Heart left ventricle (tissue), 13 donors: Measurements from ENCODE around the gene KLK7.

Source experiments
- CTCF ChIP-seq, 12 donors: fragments of 200-600 bp; sonication (generic) in 4 of 12; IDR thresholded peaks; one replicate each; pipeline versions ENCODE4 v1.5.0 to v1.8.0; 2018 to 2022; ENCODE audit warnings: antibody characterized with exemption in 12 of 12, mild to moderate bottlenecking in 5 of 12
- POLR2A ChIP-seq, 2 donors: fragments of 450-650 bp; IDR thresholded peaks; one replicate each; pipeline ENCODE4 v1.6.1; 2017; ENCODE audit warnings: antibody characterized with exemption in 2 of 2, mild to moderate bottlenecking in 2 of 2, moderate library complexity in 2 of 2
- donor health status: ischemic (EF 13 %, LVEDD 7.1; RV severe dilation, severe dysfunction).
- donor health status: DM: no; HTN: yes; CAD: no.
- donor health status: DM: no; HTN: no; CAD: no.
- donor health status: ischemic (EF 25% LVEDD 6.9; RV normal size, moderate dysfunction).
- donor health status: ischemic (EF 25% LVEDD 5.7; RV mildly dilated, moderate dysfunction).
- donor health status: ischemic (EF 35%, LVEDD 5.7; RV mildly dilated, moderate dysfunction).
- donor health status: nonischemic (EF 11% LVEDD 7.7; RV severe dilation, severe dysfunction).
- donor health status: DM: yes; HTN: yes; CAD: no.
- donor health status: PGD.
- donor health status: ischemic (EF 29% LVEDD 5.4; RV normal size, mild dysfunction).
- donor health status: nonischemic (EF 23%, LVEDD 6.1; RV moderate dilation, normal function).

GRCh38 chr19:50981587-50982146, 2.0 kb downstream of the KLK7 start:
- TF ChIP-seq CTCF (IDR thresholded peaks at IDR 0.05) (no peak), POLR2A (IDR thresholded peaks at IDR 0.05) (no peak)
